ENCODE data around the gene ZNRF2.

ZNRF2 gene

DNA sequence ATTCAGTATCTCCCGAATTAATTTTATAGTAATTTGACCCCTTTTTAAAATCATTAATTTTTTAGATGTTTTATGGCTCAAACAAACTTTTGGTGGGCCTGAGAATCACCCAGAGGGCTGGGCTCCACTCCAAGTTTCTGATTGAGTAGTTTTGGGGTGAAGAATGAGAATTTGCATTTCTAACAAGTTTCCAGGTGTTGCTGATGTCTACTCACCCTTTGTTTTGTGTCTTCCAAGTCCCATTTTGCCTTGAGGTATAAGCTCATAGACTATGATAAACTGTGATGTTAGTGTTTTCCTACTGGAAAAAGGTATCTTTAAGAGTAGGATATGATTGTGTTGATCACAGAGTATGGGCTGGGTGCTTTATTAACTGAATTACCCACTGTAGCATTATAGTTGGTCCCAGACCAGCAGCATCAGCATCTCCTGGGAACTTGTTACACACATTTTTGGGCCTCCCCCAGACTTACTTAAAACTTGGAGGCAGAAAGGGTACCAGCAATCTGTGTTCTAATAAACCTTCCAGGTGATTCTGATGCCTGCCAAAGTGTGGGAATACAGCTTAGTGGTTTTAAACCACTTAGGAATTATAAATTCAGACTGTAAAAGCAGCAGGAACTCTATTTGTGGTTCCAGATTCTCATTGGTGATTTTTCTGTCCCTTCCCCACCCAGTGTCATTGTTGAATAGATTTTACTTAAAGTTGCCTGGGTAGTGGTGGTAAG is 19.1 kb downstream of the ZNRF2 start:
- Histone ChIP-seq H3K36me3 (ENCODE audit: control insufficient read depth, insufficient read depth, low read length) (no peaks in the 10 kb centered on the region), H3K4me3 (ENCODE audit: insufficient read depth, low read depth, low read length) (no peak overlapping the region), H3K27ac (ENCODE audit: insufficient read depth, low read depth, low read length, poor library complexity, severe bottlenecking) (no peak overlapping the region), H3K27me3 (ENCODE audit: control insufficient read depth, insufficient read depth, low read length, poor library complexity, severe bottlenecking) (no peaks in the 10 kb centered on the region), H3K9me3 (ENCODE audit: control insufficient read depth, low read length) (no peaks in the 10 kb centered on the region), H3K4me1 (ENCODE audit: control insufficient read depth, insufficient read depth, low read length) (no peaks in the 10 kb centered on the region)
- no CpG with 5 or more reads among the region's 1 CpG for WGBS, 2 experiments

DNA sequence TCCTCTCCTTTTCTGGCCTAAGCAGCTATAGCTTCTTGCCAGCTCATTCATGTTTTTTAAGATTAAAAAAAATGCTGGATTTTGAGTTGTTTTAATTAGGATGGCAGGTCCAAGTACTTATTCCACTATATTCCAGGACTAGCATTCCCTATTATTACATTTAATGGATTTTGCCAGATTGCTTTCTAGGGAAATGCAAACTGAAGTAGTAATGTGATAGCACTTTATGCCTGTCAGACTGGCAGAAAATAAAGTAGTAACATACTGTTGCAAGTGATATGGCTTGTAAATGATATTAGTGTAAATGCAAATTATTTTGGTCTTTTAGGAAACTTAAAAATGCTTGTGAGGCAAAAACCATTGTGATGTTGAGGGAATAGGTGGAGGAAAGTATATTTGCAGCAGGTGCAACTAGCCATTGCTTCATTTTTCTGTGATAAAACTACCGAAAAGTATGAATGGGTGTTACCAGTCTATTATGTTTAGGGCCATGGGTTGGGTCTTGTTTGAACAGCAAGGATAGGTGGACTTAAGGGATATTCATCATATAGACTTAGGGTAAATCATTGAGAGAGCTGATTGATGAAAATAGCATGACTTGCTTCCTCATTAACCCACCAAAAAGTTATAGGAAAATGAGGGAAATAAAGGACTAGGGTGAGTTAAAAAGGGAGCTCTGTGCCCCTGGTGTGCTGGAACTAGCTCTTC is 19.9 kb downstream of the ZNRF2 start:
- Histone ChIP-seq H3K36me3 (ENCODE audit: control insufficient read depth, insufficient read depth, low read length) (no peaks in the 10 kb centered on the region), H3K27ac (ENCODE audit: insufficient read depth, low read depth, low read length, poor library complexity, severe bottlenecking) (no peak overlapping the region), H3K4me1 (ENCODE audit: control insufficient read depth, insufficient read depth, low read length) (no peaks in the 10 kb centered on the region), H3K9me3 (ENCODE audit: control insufficient read depth, low read length) (no peaks in the 10 kb centered on the region), H3K27me3 (ENCODE audit: control insufficient read depth, insufficient read depth, low read length, poor library complexity, severe bottlenecking) (no peaks in the 10 kb centered on the region), H3K4me3 (ENCODE audit: insufficient read depth, low read depth, low read length) (no peak overlapping the region)
- 93 to 98% methylated on average over 1 of the region's 1 CpG for WGBS, 2 experiments

DNA sequence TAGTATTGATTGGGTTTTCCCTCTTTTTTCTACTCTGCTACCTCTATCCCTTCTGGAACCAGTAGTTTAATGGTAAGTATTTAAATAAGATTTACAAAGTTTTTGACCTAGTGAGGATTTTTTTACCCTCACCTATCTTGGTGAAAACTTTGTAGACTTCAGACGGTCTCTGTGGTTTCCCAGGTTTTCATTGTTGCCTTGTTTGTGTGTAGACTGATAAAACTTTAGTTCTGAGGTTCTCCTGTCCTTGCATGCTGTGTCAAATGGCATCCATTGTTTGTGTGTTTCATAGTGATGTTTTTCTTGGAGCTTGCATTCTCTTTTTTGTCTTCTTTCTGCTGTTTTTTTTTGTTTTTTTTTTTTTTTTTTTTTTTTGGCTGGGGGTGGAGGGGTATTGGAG is 22.6 kb downstream of the ZNRF2 start:
- no peaks in the 10 kb centered on the region for H3K27me3 ChIP-seq (ENCODE audit: control insufficient read depth, insufficient read depth, low read length, poor library complexity, severe bottlenecking)
- no peaks in the 10 kb centered on the region for H3K9me3 ChIP-seq (ENCODE audit: control insufficient read depth, low read length)
- 58 to 60% methylated on average over 1 of the region's 1 CpG for WGBS, 2 experiments
- peaks cover 2% of the 10 kb centered on the region for H3K4me1 ChIP-seq (ENCODE audit: control insufficient read depth, insufficient read depth, low read length)
- no peak overlapping the region for H3K4me3 ChIP-seq (ENCODE audit: insufficient read depth, low read depth, low read length)
- no peaks in the 10 kb centered on the region for H3K36me3 ChIP-seq (ENCODE audit: control insufficient read depth, insufficient read depth, low read length)
- no peak overlapping the region for H3K27ac ChIP-seq (ENCODE audit: insufficient read depth, low read depth, low read length, poor library complexity, severe bottlenecking)

DNA sequence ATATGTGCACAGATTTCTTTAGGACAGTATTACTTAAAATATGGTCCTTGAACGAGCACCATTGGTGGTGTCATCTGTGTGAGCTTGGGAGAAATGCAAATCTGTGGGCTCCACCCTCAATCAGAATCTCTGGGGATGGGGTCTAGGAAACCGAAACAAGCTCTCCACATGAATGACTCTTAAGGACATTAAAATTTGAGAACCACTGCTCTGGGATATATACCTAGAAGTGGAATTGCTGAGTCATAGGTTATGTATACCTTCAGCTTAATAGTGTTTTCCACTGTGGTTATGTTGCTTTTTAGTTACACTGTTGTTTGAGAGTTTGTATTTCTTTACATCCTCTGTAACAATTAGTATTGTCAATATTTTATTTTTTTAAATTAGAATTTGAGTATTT is 24.0 kb downstream of the ZNRF2 start:
- H3K27ac ChIP-seq (ENCODE audit: insufficient read depth, low read depth, low read length, poor library complexity, severe bottlenecking): no peak overlapping the region
- WGBS, 2 experiments: 87 to 89% methylated on average over 2 of the region's 2 CpGs
- H3K27me3 ChIP-seq (ENCODE audit: control insufficient read depth, insufficient read depth, low read length, poor library complexity, severe bottlenecking): no peaks in the 10 kb centered on the region
- no peaks in the 10 kb centered on the region for H3K36me3 ChIP-seq (ENCODE audit: control insufficient read depth, insufficient read depth, low read length)
- H3K9me3 ChIP-seq (ENCODE audit: control insufficient read depth, low read length): no peaks in the 10 kb centered on the region
- H3K4me1 ChIP-seq (ENCODE audit: control insufficient read depth, insufficient read depth, low read length): peaks cover 6% of the 10 kb centered on the region
- no peak overlapping the region for H3K4me3 ChIP-seq (ENCODE audit: insufficient read depth, low read depth, low read length)

DNA sequence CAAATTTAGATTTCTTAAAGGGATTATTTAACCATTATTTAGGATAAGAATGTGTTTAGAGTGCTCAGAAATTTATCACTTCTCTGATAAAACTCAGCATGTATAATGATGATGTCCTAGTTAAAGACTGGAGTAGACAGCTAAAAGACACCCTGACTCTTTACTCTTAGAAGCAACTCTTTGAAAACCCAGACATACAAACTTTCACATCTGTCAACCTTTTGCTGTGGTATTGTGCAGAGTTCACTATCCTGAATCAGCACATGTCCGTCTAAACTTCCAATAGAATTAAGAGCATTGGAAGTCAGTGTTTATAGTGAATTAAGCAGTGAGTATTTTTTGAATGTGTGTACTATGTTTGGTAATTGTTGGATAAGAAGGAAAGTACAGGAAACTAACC is 24.9 kb downstream of the ZNRF2 start:
- Histone ChIP-seq H3K9me3 (ENCODE audit: control insufficient read depth, low read length) (no peaks in the 10 kb centered on the region), H3K4me3 (ENCODE audit: insufficient read depth, low read depth, low read length) (no peak overlapping the region), H3K27me3 (ENCODE audit: control insufficient read depth, insufficient read depth, low read length, poor library complexity, severe bottlenecking) (no peaks in the 10 kb centered on the region), H3K27ac (ENCODE audit: insufficient read depth, low read depth, low read length, poor library complexity, severe bottlenecking) (no peak overlapping the region), H3K4me1 (ENCODE audit: control insufficient read depth, insufficient read depth, low read length) (peaks cover 6% of the 10 kb centered on the region), H3K36me3 (ENCODE audit: control insufficient read depth, insufficient read depth, low read length) (no peaks in the 10 kb centered on the region)
- 93 to 95% methylated on average over 1 of the region's 1 CpG for WGBS, 2 experiments

DNA sequence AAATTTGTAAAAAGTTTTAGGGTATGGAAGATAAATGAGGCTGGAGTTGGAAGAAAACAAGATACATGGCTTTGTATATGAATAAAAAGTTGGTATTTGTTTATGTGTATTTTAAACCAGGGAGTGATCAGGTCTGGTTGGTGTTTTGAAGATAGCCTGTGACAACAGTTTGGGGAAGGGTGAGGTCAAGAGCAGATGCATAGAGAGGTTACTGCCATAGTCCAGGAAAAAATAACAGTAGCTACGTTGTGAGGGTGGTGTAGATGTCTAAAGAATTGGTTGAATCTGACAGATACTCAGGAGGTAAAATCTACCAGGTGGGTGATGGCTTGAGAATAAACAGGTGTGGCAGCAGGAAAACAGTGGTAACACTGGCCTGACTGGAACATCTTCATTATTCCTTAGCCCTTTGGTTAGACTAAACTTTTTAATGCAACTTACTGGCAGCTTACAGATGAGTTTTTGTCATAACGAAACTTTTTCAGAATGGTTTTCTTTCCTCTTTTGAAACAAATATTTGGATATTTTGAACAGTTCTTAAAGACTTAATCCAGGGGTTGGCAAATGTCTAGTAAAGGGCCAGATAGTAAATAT is 25.5 kb downstream of the ZNRF2 start:
- Histone ChIP-seq H3K27me3 (ENCODE audit: control insufficient read depth, insufficient read depth, low read length, poor library complexity, severe bottlenecking) (no peaks in the 10 kb centered on the region), H3K36me3 (ENCODE audit: control insufficient read depth, insufficient read depth, low read length) (no peaks in the 10 kb centered on the region), H3K9me3 (ENCODE audit: control insufficient read depth, low read length) (no peaks in the 10 kb centered on the region), H3K4me1 (ENCODE audit: control insufficient read depth, insufficient read depth, low read length) (peaks cover 6% of the 10 kb centered on the region), H3K27ac (ENCODE audit: insufficient read depth, low read depth, low read length, poor library complexity, severe bottlenecking) (no peak overlapping the region), H3K4me3 (ENCODE audit: insufficient read depth, low read depth, low read length) (no peak overlapping the region)
- 94 to 95% methylated on average over 2 of the region's 2 CpGs for WGBS, 2 experiments

DNA sequence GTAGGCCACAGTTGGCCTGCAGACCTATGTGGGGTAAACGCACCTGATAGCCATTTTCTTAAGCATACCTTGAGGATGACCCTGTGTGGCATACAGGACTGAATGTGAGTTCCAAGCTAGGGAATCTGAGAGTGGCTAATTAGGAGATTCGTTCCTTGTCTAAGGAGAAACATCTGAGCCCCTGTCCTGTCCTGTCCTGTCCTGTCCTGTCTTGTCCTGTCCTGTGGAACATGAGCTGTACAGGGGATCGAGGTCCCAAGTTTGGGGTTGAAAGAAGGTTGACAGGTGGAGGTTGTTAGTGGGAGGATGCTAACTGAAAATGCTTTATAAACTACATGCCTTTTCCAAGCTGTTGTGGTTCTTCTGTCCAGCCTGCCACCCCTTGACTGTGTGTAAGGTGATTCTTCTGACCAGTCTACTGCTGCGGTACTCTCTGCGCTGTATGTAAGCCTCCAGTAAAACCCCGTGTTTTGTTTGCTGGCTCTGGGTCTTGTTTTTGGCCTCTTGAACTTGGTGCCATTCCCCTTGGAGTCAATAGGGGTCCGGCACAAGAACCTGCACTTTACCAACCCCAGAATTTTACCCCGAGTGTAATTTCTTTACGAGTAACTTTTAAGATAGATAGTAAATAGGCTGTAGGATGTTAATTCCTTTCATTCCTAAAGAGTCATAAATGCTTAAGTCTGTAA is 26.4 kb downstream of the ZNRF2 start:
- WGBS, 2 experiments: 93 to 94% methylated on average over 7 to 9 of the region's 9 CpGs
- Histone ChIP-seq H3K4me1 (ENCODE audit: control insufficient read depth, insufficient read depth, low read length) (peaks cover 6% of the 10 kb centered on the region), H3K27me3 (ENCODE audit: control insufficient read depth, insufficient read depth, low read length, poor library complexity, severe bottlenecking) (no peaks in the 10 kb centered on the region), H3K4me3 (ENCODE audit: insufficient read depth, low read depth, low read length) (no peak overlapping the region), H3K27ac (ENCODE audit: insufficient read depth, low read depth, low read length, poor library complexity, severe bottlenecking) (no peak overlapping the region), H3K9me3 (ENCODE audit: control insufficient read depth, low read length) (no peaks in the 10 kb centered on the region), H3K36me3 (ENCODE audit: control insufficient read depth, insufficient read depth, low read length) (no peaks in the 10 kb centered on the region)

DNA sequence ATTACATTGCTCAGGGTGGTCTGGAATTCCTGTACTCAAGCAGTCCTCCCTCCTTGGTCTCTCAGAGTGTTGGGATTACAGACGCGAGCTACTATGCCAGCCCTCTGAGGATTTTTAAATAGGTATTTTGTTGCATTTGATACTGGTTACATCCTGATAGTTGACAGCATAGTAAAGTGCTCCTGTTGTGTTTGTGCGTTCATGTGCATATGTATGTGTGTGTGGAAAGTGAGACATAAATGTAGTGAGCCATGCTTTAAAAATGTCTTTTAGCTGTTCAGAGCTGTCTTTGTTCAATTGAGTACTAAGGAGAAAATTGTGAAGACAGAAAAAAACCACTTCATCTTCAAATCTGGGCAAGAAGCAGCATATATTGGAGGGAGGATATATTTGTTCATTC is 27.8 kb downstream of the ZNRF2 start:
- Histone ChIP-seq H3K27me3 (ENCODE audit: control insufficient read depth, insufficient read depth, low read length, poor library complexity, severe bottlenecking) (no peaks in the 10 kb centered on the region), H3K27ac (ENCODE audit: insufficient read depth, low read depth, low read length, poor library complexity, severe bottlenecking) (peak overlapping the region; percentile 33), H3K36me3 (ENCODE audit: control insufficient read depth, insufficient read depth, low read length) (no peaks in the 10 kb centered on the region)

DNA sequence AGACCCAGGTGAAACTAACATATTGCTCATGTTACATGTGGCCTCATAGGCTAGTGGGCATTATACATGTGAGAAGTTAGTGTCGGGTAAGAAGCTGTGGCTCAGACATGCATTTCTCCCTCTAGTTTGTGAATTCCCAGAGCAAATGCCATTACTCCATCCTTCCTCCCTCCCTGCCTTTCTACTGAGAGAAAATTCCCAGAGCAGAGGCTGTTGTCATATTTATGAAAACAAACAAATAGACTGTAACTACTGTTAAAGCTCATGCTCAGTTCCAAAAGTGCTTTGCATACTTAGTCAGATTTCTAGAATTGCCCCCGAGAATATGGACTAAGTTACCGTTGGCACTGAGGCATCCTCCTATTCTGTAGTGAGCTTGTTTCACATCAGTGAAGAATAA is 29.0 kb downstream of the ZNRF2 start:
- Histone ChIP-seq H3K4me3 (ENCODE audit: insufficient read depth, low read depth, low read length) (no peak overlapping the region), H3K36me3 (ENCODE audit: control insufficient read depth, insufficient read depth, low read length) (no peaks in the 10 kb centered on the region), H3K27ac (ENCODE audit: insufficient read depth, low read depth, low read length, poor library complexity, severe bottlenecking) (no peak overlapping the region), H3K9me3 (ENCODE audit: control insufficient read depth, low read length) (no peaks in the 10 kb centered on the region), H3K4me1 (ENCODE audit: control insufficient read depth, insufficient read depth, low read length) (peaks cover 6% of the 10 kb centered on the region), H3K27me3 (ENCODE audit: control insufficient read depth, insufficient read depth, low read length, poor library complexity, severe bottlenecking) (no peaks in the 10 kb centered on the region)
- 97 to 99% methylated on average over 3 of the region's 3 CpGs for WGBS, 2 experiments

More for the DNA sequence above, 27.8 kb downstream of the ZNRF2 start:
- Histone ChIP-seq H3K9me3 (ENCODE audit: control insufficient read depth, low read length) (no peaks in the 10 kb centered on the region), H3K4me1 (ENCODE audit: control insufficient read depth, insufficient read depth, low read length) (peaks cover 6% of the 10 kb centered on the region), H3K4me3 (ENCODE audit: insufficient read depth, low read depth, low read length) (no peak overlapping the region)
- WGBS, 2 experiments: 75 to 79% methylated on average over 3 of the region's 3 CpGs

DNA sequence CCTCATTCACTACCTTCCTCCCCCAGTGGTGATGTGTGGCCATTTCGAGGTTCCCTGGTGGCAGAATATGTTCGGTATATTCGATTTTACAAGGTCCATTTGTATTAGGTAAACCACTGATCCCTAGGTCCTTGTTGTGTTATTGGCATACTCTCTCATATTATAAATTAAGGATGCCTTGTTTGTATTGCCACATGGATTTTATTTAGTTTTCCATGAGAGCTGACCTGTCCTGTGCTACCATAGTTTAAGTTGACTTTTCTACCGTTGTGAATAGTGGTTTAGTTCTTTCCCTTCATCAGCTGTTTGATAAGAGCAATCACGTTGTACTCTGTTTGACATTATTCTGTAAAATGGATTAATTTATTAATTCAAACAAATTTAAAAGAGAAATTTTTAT is 29.4 kb downstream of the ZNRF2 start:
- 88 to 89% methylated on average over 1 to 4 of the region's 5 CpGs for WGBS, 2 experiments
- H3K36me3 ChIP-seq (ENCODE audit: control insufficient read depth, insufficient read depth, low read length): no peaks in the 10 kb centered on the region
- H3K9me3 ChIP-seq (ENCODE audit: control insufficient read depth, low read length): no peaks in the 10 kb centered on the region
- no peak overlapping the region for H3K4me3 ChIP-seq (ENCODE audit: insufficient read depth, low read depth, low read length)
- H3K27ac ChIP-seq (ENCODE audit: insufficient read depth, low read depth, low read length, poor library complexity, severe bottlenecking): no peak overlapping the region
- H3K4me1 ChIP-seq (ENCODE audit: control insufficient read depth, insufficient read depth, low read length): peaks cover 6% of the 10 kb centered on the region
- no peaks in the 10 kb centered on the region for H3K27me3 ChIP-seq (ENCODE audit: control insufficient read depth, insufficient read depth, low read length, poor library complexity, severe bottlenecking)

All from ectodermal cell (in vitro differentiated cells).